22Rv1 (cell line): Measurements from ENCODE around the gene KLHL29.

Experiments
- CTCF ChIP-seq: fragments of 450-650 bp; IDR thresholded peaks from 2 replicates; pipeline ENCODE4 v1.5.1; 2017; ENCODE audit warnings: mild to moderate bottlenecking
- ZFX ChIP-seq: fragments of 450-650 bp; IDR thresholded peaks from 2 replicates; pipeline ENCODE4 v1.6.1; 2017; ENCODE audit warnings: antibody characterized with exemption, borderline replicate concordance

GRCh38 chr2:23453836-23454460, 69.0 kb downstream of the KLHL29 start:
- no peak for TF ChIP-seq CTCF
- TF ChIP-seq ZFX, result no peak
